HepG2 (cell line): Measurements from ENCODE around the gene NEDD1. TPM values are rescaled to one million over a fixed set of nuclear protein-coding genes. Genes with fewer than 3 reads are reported as not detected.
A peak's percentile ranks its signal among the peaks of the same experiment; 100 is the strongest.

Source experiments
- ATRX ChIP-seq: sonication (generic); formaldehyde crosslinking; IDR thresholded peaks from 2 replicates; pipeline ENCODE4 v1.4.0; 2020; ENCODE audit warnings: missing genetic modification reagents, borderline replicate concordance
- BRCA1 ChIP-seq: sonication (generic); formaldehyde crosslinking; IDR thresholded peaks from 2 replicates; pipeline ENCODE4 v1.4.0; 2020; ENCODE audit warnings: missing genetic modification reagents
- ERF ChIP-seq: IDR thresholded peaks from 2 replicates; pipeline ENCODE4 v1.6.1; 2018; ENCODE audit warnings: missing biosample characterization, missing genetic modification reagents
- HDAC6 ChIP-seq: fragments of 200-600 bp; sonication (generic); IDR thresholded peaks from 2 replicates; pipeline ENCODE4 v1.7.0; 2017; ENCODE audit warnings: mild to moderate bottlenecking, antibody characterized with exemption, low read length, low read depth
- HOXA9 ChIP-seq: sonication (generic); formaldehyde crosslinking; IDR thresholded peaks from 2 replicates; pipeline ENCODE4 v1.8.1; 2022; ENCODE audit warnings: missing genetic modification reagents, mild to moderate bottlenecking, moderate library complexity, borderline replicate concordance
- MATR3 ChIP-seq: sonication (generic); formaldehyde crosslinking; IDR thresholded peaks from 2 replicates; pipeline ENCODE4 v1.4.0; 2020; ENCODE audit warnings: missing genetic modification reagents
- MBNL3 ChIP-seq: fragments of 250-450 bp; sonication (Bioruptor Pico); conservative IDR thresholded peaks from 2 replicates; pipeline ENCODE4 v1.8.0; 2022; ENCODE audit warnings: mild to moderate bottlenecking, inconsistent platforms
- MXD4 ChIP-seq: IDR thresholded peaks from 2 replicates; pipeline ENCODE4 v1.6.1; 2016; ENCODE audit warnings: mild to moderate bottlenecking, missing biosample characterization, missing genetic modification reagents
- POLR2AphosphoS2 ChIP-seq: IDR thresholded peaks from 2 replicates; pipeline ENCODE4 v1.6.1; 2011; ENCODE audit warnings: low read depth, low read length, improper control_type of control experiment
- REXO4 ChIP-seq: sonication (generic); formaldehyde crosslinking; IDR thresholded peaks from 2 replicates; pipeline ENCODE4 v1.8.0; 2022; ENCODE audit warnings: missing genetic modification reagents, mild to moderate bottlenecking, borderline replicate concordance
- TERF1 ChIP-seq: sonication (generic); formaldehyde crosslinking; IDR thresholded peaks from 2 replicates; pipeline ENCODE4 v1.8.0; 2022; ENCODE audit warnings: mild to moderate bottlenecking, missing genetic modification reagents, moderate library complexity
- TMF1 ChIP-seq: sonication (generic); formaldehyde crosslinking; IDR thresholded peaks from 2 replicates; pipeline ENCODE4 v1.8.1; 2022; ENCODE audit warnings: low read depth, missing genetic modification reagents
- ZGPAT ChIP-seq: IDR thresholded peaks from 2 replicates; pipeline ENCODE4 v1.6.1; 2016; ENCODE audit warnings: mild to moderate bottlenecking
- ZNF556 ChIP-seq: sonication (generic); formaldehyde crosslinking; IDR thresholded peaks from 2 replicates; pipeline ENCODE4 v1.4.0; 2020; ENCODE audit warnings: mild to moderate bottlenecking, missing genetic modification reagents, borderline replicate concordance
- ZNF703 ChIP-seq: sonication (generic); formaldehyde crosslinking; IDR thresholded peaks from 2 replicates; pipeline ENCODE4 v1.5.1; 2020; ENCODE audit warnings: missing genetic modification reagents, mild to moderate bottlenecking, moderate library complexity, borderline replicate concordance
- ZNF720 ChIP-seq: sonication (generic); formaldehyde crosslinking; IDR thresholded peaks from 2 replicates; pipeline ENCODE4 v1.4.0; 2020; ENCODE audit warnings: missing genetic modification reagents
- ZNF879 ChIP-seq: sonication (generic); formaldehyde crosslinking; IDR thresholded peaks from 2 replicates; pipeline ENCODE4 v1.8.1; 2023; ENCODE audit warnings: missing genetic modification reagents
- ZNF891 ChIP-seq: sonication (generic); formaldehyde crosslinking; IDR thresholded peaks from 2 replicates; pipeline ENCODE4 v1.5.0; 2020; ENCODE audit warnings: mild to moderate bottlenecking, missing genetic modification reagents
- ZXDC ChIP-seq: sonication (generic); formaldehyde crosslinking; IDR thresholded peaks from 2 replicates; pipeline ENCODE4 v1.5.0; 2020; ENCODE audit warnings: mild to moderate bottlenecking, missing genetic modification reagents
- polyA plus RNA-seq, 8 experiments: library from polyadenylated mRNA; depleted of rRNA in 3 of 8; stranded (reverse) in 7 of 8; unstranded in 1 of 8; fragments of >200 nt; fragmentation: Illumina TruSeq in 4 of 8; extraction: Trizol in 4 of 8; gene quantifications; 2 replicates each; pipeline versions ENCODE4 v1.2.1 to v1.2.3, GENCODE V29; 2011 to 2016; ENCODE audit warnings: low read depth in 4 of 8, missing spikeins in 1 of 8, mixed read lengths in 1 of 8; ENCODE audit not compliant: insufficient read depth in 1 of 8
- total RNA-seq, 5 experiments: library from RNA; depleted of rRNA; stranded (reverse); fragments of >200 nt; fragmentation: Illumina TruSeq; extraction: Trizol; gene quantifications; 2 replicates each; pipeline ENCODE4 v1.2.3, GENCODE V29; 2016; ENCODE audit warnings: low read depth in 1 of 5

Gene NEDD1
- total and polyA plus RNA-seq, 2 of the 13 experiments (the other 11 are each of a cell fraction or from before 2014, with no cell fraction given): 11.2 to 21.5 TPM

GRCh38 chr12:96906849-96907670 lies at the start of gene NEDD1 (continued):
- peak; percentile 68; the same call in 1 of the 2 replicates for TF ChIP-seq ZGPAT (CRISPR knock-in tag)
- peak; percentile 70; the same call in 1 of the 2 replicates for TF ChIP-seq ZNF556
- TF ChIP-seq TMF1 (CRISPR knock-in tag): 0 out of 2 replicates have a peak, but pooled peaks have one; percentile 62
- peak; percentile 67; the same call in 1 of the 2 replicates for TF ChIP-seq ERF (CRISPR knock-in tag)
- no peak for TF ChIP-seq REXO4 (CRISPR knock-in tag)
- TF ChIP-seq ZNF720 (CRISPR knock-in tag): no peak
- no peak for TF ChIP-seq ZNF703 (CRISPR knock-in tag)
- TF ChIP-seq MATR3: no peak
- TF ChIP-seq TERF1: no peak
- TF ChIP-seq HOXA9 (CRISPR knock-in tag): no peak
- no peak for TF ChIP-seq MBNL3 (CRISPR knock-in tag)
- peak; percentile 62; the same call in 1 of the 2 replicates for TF ChIP-seq MXD4 (CRISPR knock-in tag)
- no peak for TF ChIP-seq HDAC6
- TF ChIP-seq ZXDC: no peak
- peak; percentile 74; the same call in 1 of the 2 replicates for TF ChIP-seq BRCA1 (CRISPR knock-in tag)
- TF ChIP-seq POLR2AphosphoS2: no peak
- TF ChIP-seq ZNF891: no peak
- TF ChIP-seq ZNF879: 0 out of 2 replicates have a peak, but pooled peaks have one; percentile 34
- TF ChIP-seq ATRX (CRISPR knock-in tag): no peak
